ENCODE measurements around the gene TM9SF1. TPM values are rescaled to one million over a fixed set of nuclear protein-coding genes. Genes with fewer than 3 reads are reported as not detected.

TM9SF1 gene
- total and polyA plus RNA-seq, 2 donors from 2014 or later = 41.1 to 83.6 TPM

DNA sequence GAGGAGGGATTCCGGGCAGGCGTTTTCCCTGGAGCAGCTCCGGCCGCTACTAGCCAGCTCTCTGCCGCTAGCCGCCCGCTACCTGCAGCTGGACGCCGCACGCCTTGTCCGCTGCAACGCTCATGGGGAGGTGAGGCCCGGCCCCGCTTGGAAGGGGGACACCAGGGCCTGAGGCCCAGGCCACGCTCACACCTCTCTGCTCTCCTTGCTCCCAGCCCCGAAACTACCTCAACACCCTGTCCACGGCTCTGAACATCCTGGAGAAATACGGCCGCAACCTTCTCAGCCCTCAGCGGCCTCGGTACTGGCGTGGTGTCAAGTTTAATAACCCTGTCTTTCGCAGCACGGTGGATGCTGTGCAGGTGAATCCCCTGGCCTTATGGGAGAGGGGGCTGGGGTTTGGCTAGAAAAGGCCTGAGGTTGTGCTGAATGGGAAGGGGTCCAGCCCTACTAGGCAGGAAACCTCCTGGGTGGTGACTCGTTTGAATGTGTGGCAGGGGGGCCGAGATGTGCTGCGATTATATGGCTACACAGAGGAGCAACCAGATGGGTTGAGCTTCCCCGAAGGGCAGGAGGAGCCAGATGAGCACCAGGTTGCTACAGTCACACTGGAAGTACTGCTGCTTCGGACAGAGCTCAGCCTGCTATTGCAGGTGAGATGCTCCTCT, 47.3 kb downstream of the TM9SF1 start:
- FAIRE-seq = no peak
- peak overlapping the region; percentile 65 to 94 (median 77) for H3K4me3 ChIP-seq (ENCODE audit: low read length in 3 of 3)

DNA sequence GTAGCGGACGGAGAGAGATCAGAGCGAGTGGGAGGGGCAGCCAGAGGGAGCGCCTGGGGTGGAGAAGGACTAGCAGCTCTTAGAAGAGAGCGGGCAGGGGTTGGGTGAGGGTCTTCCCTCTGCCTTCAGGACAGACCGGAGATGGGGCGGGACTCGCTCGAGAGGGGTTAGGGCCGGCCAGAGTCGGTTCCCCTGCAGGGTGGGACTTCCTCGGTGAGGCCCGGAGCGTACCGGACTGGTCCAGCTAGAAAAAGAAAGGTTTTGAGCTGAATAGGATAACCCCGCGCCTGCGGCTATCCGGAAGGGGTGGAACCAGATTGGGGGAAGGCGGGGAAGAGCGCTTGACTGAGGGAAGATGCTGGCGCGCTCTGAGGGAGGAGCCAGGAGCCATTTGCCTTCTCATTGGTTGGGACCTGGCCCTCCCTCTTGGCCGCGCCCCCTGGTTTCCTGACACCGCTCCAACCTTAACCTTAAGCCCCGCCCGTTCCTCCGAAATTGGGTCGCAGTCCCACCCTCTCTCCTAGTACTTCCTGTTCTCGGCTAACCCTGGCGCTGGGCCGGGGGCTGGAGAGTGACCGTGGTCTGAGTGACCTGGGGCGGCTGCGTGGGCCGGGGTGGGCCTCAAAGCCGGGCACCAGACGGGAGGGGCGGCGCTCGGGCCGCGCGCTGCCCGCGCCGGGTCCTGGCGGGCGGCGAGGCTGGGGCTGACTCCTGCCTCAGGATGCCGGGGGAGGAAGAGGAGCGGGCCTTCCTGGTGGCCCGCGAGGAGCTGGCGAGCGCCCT, 48.1 kb downstream of the TM9SF1 start, which contains the start of gene RNF31:
Gene RNF31 (plus strand): TSS at position 521 of the 783 bp plus-strand sequence. CDS start 201 bp downstream, at position 722.
- Histone ChIP-seq H3K9ac (ENCODE audit: low read length in 3 of 3) (peak within 1 kb of the TSS; percentile 72 to 92 (median 79)), H3K4me3 (ENCODE audit: low read length in 3 of 3) (peak within 1 kb of the TSS; percentile 84 to 94 (median 87)), H3K36me3 (ENCODE audit: control insufficient read depth in 2 of 3, insufficient read depth in 3 of 3, low read length in 3 of 3) (peaks cover 4 to 29% (median 26%) of the 10 kb centered on the region in 3 donors), H3K27ac (ENCODE audit: low read depth in 2 of 2, low read length in 2 of 2) (peak within 1 kb of the TSS; percentile 91 to 98), H3K4me1 (ENCODE audit: control insufficient read depth in 2 of 3, insufficient read depth in 2 of 3, low read depth in 1 of 3, low read length in 3 of 3) (peaks cover 2 to 22% (median 11%) of the 10 kb centered on the region in 3 donors), H3K27me3 (ENCODE audit: control insufficient read depth, insufficient read depth, low read length) (no peaks in the 10 kb centered on the region), H3K9me3 (ENCODE audit: control insufficient read depth in 2 of 3, insufficient read depth in 1 of 3, low read length in 3 of 3) (no peaks in the 10 kb centered on the region)
- DNase-seq (peak; percentile 98 to 99 (median 99)), FAIRE-seq (peak; percentile 94)
- TF ChIP-seq, protein P1, sequence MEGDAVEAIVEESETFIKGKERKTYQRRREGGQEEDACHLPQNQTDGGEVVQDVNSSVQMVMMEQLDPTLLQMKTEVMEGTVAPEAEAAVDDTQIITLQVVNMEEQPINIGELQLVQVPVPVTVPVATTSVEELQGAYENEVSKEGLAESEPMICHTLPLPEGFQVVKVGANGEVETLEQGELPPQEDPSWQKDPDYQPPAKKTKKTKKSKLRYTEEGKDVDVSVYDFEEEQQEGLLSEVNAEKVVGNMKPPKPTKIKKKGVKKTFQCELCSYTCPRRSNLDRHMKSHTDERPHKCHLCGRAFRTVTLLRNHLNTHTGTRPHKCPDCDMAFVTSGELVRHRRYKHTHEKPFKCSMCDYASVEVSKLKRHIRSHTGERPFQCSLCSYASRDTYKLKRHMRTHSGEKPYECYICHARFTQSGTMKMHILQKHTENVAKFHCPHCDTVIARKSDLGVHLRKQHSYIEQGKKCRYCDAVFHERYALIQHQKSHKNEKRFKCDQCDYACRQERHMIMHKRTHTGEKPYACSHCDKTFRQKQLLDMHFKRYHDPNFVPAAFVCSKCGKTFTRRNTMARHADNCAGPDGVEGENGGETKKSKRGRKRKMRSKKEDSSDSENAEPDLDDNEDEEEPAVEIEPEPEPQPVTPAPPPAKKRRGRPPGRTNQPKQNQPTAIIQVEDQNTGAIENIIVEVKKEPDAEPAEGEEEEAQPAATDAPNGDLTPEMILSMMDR (IDR thresholded peaks at IDR 0.05; ENCODE audit: borderline replicate concordance, extremely low read depth, insufficient read depth) = no peak
- intact Hi-C loops (cut with DNase I) = no loop called here

More for the DNA sequence above, 47.3 kb downstream of the TM9SF1 start:
- peak overlapping the region; percentile 49 to 71 for H3K27ac ChIP-seq (ENCODE audit: low read depth in 2 of 2, low read length in 2 of 2)
- TF ChIP-seq, protein P1 (IDR thresholded peaks at IDR 0.05; ENCODE audit: borderline replicate concordance, extremely low read depth, insufficient read depth) = no peak
- H3K36me3 ChIP-seq (ENCODE audit: control insufficient read depth in 2 of 3, insufficient read depth in 3 of 3, low read length in 3 of 3) = peaks cover 4 to 33% (median 28%) of the 10 kb centered on the region in 3 donors
- intact Hi-C loops (cut with DNase I) = no loop called here
- peak in 2 of 5 donors; percentile 56 to 87 for DNase-seq
- H3K27me3 ChIP-seq (ENCODE audit: control insufficient read depth, insufficient read depth, low read length) = no peaks in the 10 kb centered on the region
- H3K9ac ChIP-seq (ENCODE audit: low read length in 3 of 3) = peak overlapping the region; percentile 61 to 79 (median 66)
- H3K4me1 ChIP-seq (ENCODE audit: control insufficient read depth in 2 of 3, insufficient read depth in 2 of 3, low read depth in 1 of 3, low read length in 3 of 3) = peaks cover 2 to 20% (median 11%) of the 10 kb centered on the region in 3 donors
- no peaks in the 10 kb centered on the region for H3K9me3 ChIP-seq (ENCODE audit: control insufficient read depth in 2 of 3, insufficient read depth in 1 of 3, low read length in 3 of 3)

DNA sequence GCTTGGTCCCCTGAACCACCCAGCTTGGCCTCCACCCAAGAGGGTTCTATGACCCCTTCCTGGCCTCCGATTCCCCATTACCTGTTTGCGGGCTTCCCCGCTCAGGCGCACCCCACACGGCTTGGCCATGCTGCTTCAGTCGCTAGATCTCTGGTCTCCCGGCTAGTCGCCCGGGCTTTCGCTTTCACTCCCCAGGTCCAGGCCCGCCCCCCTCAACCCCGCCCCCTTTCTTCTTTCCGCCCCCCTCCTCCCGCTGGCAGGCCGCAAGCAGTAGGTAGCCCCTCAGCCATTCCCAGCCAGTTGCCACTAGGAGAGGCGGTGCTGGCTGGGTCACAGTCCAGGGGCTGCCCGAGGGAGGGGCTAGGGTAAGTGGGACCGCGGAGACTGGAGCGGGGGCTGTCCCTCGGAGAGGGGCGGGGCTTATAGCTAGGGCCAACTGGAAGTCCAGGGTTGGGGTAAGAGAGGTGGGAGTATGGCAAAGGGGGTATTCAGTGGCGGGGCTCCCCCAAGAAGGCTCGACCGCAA, 48.7 kb downstream of the TM9SF1 start, which contains the start of gene PSME2:
Gene PSME2 (minus strand): TSS at position 158 of the 525 bp plus-strand sequence. CDS start 29 bp downstream, at position 129.
- peak within 1 kb of the TSS; percentile 72 to 92 (median 79) for H3K9ac ChIP-seq (ENCODE audit: low read length in 3 of 3)
- FAIRE-seq (no peak), DNase-seq (peak; percentile 99)
- intact Hi-C loops (cut with DNase I) = no loop called here
- no peaks in the 10 kb centered on the region for H3K27me3 ChIP-seq (ENCODE audit: control insufficient read depth, insufficient read depth, low read length)
- peaks cover 2 to 26% (median 11%) of the 10 kb centered on the region in 3 donors for H3K4me1 ChIP-seq (ENCODE audit: control insufficient read depth in 2 of 3, insufficient read depth in 2 of 3, low read depth in 1 of 3, low read length in 3 of 3)
- peak within 1 kb of the TSS; percentile 91 to 98 for H3K27ac ChIP-seq (ENCODE audit: low read depth in 2 of 2, low read length in 2 of 2)
- H3K9me3 ChIP-seq (ENCODE audit: control insufficient read depth in 2 of 3, insufficient read depth in 1 of 3, low read length in 3 of 3) = no peaks in the 10 kb centered on the region
- TF ChIP-seq, protein P1 (IDR thresholded peaks at IDR 0.05; ENCODE audit: borderline replicate concordance, extremely low read depth, insufficient read depth) = peak; percentile 5
- peak within 1 kb of the TSS; percentile 84 to 94 (median 87) for H3K4me3 ChIP-seq (ENCODE audit: low read length in 3 of 3)
- H3K36me3 ChIP-seq (ENCODE audit: control insufficient read depth in 2 of 3, insufficient read depth in 3 of 3, low read length in 3 of 3) = peaks cover 4 to 24% (median 21%) of the 10 kb centered on the region in 3 donors

Measured in kidney (tissue), 14 donors.